HG02798 (cell line): ENCODE results near the gene TP53BP1.

Source experiments
- ATAC-seq: cut with Tn5 transposase; IDR thresholded peaks from one replicate; pipeline ENCODE4 v1.9.1; 2021; ENCODE audit warnings: mild to moderate bottlenecking; ENCODE audit not compliant: unreplicated experiment, poor library complexity

The TP53BP1 gene

DNA sequence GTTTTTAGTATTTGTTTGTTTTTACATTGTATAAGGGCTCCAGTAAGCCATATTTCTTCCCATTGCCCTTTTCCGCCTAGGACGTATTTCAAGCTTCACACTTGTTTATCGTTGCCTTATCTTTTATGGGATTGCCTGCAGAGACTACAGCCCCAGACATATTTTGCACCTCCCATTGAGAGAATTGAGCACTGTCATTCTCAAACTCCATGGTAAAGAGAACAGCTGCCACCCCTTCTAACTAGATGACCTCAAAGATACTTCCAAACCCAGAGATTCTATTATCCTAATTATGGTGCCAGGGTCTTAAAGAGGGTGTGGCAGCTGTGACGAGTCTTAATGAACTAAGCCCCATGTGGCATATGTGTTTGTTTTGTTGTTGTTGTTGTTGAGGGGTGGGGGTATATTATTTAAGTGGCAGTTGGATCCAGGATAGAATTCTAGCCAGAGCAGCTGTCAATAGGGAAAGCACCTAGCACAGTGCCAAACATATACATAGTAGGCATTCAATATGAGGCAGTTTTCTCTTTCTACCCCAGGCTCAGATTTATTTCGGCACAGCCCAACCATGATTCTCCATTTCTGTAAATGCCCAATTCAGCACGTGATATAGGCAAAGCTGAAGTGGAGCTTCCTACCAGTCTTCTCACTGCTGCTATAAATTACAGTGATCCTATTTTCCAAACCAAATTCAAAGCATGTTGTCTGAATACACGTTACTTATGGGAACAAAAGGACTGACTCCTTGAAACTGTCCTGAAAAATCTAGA, 932 bp upstream of the TP53BP1 start:
- ATAC-seq: no peak

DNA sequence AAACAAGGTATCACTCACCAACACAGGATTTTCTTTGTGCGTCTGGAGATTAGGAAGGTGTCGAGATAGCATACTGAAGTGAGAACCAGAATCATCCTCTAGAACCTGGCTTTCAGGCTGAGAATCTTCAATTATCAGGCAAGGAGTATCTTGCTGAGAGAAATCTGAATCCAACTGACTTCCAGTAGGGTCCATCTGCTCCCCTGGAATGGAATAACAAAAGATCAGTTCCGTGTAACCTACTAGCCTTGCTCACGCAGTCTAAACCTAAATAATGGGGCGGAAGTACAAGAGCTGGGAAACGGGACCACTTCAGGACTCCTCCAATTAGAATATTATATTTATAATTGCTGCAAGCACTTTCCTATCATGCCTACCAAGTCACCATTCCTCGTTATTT, 690 bp downstream of the TP53BP1 start:
- ATAC-seq: no peak

DNA sequence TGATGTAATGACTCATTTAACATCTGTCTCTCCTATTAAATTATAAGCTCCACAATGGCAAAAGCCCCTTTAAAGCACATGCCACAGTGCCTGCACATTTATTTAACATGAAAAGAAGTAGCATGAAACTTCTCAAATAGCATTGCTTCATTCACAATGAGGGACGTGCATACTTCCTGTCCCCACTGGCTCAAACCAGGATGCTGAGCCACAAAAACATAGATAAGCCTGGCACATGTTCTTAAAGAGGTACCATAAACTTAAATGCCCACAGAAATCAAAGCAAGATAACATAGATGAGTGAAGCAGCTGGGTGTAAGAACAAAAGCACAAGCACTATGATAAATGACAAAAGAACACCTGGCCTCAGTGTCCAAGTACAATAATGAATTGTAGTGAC, 3.8 kb downstream of the TP53BP1 start:
- ATAC-seq: no peak

DNA sequence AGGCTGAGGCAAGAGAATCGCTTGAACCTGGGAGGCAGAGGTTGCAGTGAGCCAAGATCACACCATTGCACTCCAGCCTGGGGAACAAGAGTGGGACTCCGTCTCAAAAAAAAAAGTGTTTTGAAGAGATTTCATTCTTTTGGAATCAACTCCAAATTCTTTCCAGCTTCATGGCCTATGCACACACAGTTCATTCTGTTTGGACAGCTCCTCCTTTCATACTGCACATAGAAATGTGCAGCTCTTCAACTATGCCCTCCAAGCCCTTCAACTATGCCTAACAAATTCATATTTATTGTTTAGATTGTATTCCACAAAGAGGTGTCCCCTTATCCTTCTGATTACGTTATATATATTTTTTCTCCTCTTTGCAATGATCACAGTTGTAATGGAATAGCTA, 4.2 kb downstream of the TP53BP1 start:
- no peak for ATAC-seq

DNA sequence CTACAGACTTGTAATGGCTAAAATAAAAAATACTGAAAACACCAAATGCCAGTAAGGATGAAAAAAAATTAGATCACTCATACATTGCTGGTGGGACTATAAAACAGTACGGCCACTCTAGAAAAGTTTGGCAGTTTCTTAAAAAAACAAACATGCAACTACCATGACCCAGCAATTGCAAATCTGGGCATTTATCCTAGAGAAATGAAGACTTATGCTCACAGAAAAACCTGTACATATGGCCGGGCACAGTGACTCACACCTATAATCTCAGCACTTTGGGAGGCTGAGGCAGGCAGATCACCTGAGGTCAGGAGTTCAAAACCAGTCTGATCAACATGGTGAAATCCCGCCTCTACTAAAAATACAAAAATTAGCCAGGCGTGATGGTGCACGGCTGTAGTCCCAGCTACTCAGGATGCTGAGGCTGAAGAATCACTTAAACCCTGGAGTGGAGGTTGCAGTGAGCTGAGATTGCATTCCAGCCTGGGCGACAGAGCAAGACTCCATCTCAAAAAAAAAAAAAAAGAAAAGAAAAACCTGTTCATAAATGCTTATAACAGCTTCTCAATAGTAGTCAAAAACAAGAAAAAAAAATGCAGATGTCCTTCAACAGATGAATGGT, 5.6 kb downstream of the TP53BP1 start:
- no peak for ATAC-seq

DNA sequence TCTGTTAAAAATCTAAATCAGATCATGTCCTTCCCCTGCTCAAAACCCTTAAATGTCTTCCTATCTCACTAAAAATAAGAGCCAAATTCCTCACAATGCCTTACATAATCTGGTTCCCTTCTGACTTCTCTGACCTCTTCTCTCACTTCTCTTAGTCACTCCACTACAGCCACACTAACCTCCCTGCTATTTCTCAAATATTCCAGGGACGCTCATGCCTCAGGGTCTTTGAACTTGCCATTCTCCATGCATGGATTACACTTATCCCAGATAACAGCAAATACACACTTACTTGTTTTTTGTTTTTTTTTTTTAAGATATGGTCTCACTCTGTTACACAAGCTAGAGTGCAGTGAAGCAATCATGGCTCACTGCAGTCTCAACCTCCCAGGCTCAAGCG, 8.5 kb downstream of the TP53BP1 start:
- no peak for ATAC-seq

DNA sequence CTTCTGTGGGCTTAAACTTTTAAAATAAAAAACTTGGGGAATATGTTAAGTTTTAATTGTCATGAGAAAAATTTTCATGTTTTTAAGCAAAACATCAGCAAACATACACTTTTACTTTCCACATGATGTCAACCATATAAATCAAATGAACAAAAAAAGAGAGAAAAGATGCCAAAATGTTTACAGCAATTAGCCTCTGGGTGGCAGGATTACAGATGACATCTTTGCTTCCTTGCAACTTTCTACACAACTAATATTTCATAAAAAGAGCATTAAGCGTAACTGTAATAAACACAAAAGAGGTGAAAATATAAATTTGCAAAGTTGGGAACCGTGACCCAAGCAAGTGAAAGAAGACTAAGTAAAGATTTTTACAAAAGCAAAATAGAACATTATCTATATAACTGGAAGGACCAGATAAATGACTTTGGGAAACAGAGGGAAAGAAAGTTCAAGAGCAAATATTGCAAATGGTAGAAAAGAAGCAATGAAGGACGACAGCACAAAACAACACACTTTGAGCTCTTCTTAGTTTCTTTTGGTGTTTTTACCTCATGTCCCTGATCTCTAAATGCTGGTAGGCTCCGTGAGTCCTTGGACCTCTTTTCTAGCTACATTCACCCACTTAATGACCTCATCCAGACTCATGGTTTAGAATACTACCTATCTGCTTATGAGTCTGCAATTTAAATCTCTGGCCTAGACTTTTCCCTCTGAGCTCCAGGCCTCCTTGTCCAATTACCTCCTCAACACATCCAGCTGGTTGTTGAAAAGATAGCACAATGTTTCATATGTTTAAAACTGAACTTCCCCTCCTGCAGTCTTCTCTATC, 9.4 kb downstream of the TP53BP1 start:
- ATAC-seq: no peak

DNA sequence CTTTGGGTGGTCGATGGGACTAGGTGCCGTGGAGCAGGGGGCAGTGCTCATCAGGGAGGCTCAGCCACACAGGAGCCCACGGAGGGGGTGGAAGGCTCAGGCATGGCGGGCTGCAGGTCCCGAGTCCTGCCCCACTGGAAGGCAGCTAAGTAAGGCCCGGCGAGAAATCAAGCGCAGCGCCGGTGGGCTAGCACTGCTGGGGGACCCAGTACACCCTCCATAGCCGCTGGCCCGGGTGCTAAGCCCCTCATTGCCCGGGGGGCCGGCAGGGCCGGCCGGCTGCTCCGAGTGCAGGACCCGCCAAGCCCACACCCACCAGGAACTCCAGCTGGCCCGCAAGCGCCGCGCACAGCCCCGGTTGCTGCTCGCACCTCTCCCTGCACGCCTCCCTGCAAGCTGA, 19.1 kb downstream of the TP53BP1 start:
- ATAC-seq: no peak

DNA sequence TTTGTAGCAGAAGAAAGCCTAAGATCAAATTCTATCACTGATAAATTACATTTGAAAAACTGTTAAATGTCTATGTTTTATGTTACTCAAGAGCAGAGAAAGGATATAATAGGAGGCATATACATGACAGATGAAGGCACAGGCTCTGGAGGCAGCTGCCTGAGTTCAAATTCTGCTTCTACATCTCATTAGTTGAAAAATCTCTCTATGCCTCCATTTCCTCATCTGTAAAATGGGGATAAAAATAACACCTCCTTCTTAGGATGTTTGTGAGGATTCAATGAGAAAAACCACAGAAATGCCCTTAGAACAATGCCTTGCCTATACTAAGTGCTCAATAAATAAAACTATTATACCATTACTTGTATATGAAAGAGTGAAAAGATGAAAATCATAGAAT, 21.0 kb downstream of the TP53BP1 start:
- ATAC-seq: no peak

DNA sequence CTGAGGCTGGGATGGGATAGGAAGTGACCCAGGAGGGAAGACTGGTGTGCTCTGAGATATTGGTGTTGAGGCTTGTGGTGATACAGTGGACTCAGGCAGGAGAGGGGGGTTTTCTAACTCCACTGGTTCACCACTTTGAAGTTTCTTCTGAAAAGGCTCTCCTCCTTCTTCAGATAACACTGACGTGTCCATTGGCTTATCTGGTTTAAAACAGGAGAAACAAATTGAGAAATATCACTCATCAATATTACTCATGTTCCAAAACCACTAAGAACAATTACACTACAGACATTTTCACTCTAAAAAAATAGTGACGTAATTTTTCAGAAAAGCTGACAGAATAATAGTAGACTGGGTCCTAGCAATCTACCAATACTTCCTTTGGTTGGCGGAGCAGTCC, 23.1 kb downstream of the TP53BP1 start:
- no peak for ATAC-seq

DNA sequence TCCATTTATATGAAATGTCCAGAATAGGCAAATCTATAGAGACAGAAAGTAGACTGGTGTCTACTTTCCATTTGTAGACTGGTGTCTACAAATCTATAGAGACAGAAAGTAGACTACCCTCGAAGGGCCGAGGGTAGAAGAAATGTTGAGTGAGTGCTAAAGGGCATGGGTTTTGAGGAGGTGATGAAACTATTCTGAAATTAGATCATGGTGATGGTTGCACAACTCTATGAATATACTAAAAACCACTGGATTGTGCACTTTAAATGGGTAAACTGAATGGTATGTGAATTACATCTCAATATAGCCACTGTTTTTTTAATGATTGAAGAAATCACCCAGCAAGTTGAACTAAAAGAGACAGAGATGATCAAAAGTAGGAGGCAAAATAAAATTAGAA, 27.9 kb downstream of the TP53BP1 start:
- no peak for ATAC-seq

DNA sequence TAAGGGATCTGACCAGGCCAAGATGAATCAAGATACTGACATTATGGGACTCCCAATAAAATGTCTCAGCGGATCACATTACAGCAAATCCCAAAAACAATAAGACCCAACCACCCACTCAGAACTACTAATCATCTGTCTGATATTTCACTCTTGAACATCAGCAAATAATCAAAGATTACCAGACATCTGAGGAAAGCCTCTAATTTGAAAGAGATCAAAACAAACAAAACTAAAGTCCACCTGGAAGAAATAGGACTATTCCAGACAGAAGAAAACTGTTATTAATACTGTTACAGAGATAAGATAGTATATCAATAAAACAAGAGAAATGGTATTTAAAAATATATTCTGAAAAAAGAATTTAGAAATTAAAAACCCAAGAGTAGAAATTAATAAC, 29.0 kb downstream of the TP53BP1 start:
- no peak for ATAC-seq

DNA sequence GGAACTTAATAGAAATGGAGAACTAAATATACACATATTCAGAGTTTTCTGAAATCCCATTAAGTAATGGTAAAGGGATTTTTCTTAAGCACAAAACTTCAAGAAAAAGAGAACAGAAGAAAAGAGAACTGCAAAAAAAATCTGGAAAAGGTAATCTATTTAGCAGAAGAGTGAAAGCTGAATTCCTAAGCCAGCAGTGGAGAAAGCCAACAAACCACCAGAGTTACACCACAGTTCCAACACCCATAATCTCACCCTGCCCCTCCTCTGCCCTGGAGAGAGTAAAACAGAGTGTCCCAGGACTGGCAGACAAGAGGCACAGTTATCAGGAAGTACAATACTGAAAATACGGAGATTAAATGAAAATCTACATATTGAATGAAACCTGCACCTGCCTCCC, 29.4 kb downstream of the TP53BP1 start:
- ATAC-seq: no peak

DNA sequence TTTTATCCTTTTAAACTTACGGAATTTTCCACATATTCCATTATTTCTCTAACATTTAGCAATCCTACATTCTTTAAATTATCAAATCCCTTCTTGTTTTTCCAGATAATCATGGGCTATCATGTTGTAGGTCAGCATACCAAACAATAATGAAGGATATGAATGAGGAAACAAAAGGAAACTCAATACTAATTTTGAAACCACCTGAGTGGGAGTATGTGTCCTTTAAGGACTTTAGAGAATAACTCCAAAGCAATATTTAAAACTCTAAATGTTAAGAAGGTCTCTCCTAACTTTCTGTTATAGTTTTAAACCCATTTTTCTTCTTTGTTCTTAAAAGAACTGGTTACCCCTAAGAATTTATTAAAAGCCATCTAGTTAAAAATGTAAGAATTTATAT, 43.0 kb downstream of the TP53BP1 start:
- ATAC-seq: no peak

DNA sequence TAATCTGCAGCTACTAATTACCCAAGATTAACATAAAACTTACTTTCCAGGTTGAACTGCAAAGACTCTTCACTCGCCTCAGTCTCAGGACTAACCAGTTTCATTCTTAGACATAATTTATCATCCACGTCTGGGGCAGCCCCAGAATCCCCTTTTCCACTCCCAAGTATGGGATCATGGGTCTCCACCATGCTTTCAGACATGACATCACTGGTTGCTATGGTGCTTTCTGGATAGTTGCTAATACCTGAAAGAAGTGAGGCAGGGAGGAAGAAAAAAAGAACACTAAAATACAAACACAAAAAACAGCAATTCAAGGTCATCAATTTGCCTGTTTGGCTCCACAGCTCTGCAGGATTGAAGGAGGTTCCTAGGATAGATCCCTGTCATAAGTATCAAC, 46.6 kb downstream of the TP53BP1 start:
- no peak for ATAC-seq

DNA sequence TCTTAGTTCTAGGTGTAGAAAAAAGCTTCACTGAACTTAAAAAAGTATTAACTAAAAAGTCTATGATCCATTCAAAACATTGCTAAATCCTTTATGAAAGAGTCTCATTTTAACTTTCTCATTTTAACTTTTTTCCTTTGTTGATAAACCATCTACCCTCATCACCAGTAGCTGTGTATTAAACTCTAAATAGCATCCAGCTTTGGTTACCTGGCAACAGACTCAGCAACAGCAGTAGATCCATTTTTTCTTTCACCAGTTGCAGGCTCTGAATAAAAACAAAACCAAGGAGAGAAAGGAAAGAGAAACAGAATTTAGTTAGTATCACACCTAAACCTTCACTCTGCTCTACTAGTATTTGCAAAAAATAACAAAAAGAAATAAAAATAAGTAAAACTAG, 51.6 kb downstream of the TP53BP1 start:
- no peak for ATAC-seq

DNA sequence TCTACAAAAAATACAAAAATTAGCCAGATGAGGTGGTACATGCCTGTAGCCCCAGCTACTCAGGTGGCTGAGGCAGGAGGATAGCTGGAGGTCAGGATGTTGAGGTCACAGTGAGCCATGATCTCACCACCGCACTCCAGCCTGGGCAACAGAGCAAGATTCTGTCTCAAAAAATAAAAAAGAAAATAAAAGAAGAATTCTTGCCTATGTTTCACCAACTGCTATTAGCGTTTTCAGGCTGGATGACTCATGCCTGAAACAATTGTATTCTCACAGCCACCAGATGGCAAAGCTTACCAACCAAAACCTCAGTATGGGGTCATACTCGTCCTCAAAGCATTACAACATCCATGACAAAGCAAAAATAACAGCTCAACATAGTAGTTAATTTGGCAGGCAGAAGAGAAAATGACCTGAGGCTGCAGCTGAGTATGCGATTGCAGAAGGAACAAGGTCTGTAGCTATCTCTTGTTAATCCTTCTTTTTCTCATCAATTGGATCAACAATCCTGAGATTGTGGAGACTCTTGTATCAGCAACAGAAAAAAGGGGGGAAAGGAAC, 52.2 kb downstream of the TP53BP1 start:
- peak; percentile 60 for ATAC-seq

DNA sequence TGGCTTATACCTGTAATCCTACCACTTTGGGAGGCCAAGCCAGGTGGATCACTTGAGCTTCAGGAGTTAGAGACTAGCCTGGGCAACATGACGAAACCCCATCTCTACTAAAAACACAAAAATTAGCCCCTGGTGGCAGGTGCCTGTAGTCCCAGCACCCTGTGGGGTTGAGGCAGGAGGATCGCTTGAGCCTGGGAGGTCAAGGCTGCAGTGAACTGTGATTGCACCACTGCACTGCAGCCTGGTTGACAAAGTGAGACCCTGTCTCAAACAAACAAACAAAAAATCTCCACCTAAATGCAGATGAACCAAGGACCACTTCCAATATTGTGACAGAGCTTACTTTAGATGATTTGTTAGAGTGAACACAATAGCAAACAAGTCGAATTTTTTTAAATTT, 53.7 kb downstream of the TP53BP1 start:
- ATAC-seq: no peak

DNA sequence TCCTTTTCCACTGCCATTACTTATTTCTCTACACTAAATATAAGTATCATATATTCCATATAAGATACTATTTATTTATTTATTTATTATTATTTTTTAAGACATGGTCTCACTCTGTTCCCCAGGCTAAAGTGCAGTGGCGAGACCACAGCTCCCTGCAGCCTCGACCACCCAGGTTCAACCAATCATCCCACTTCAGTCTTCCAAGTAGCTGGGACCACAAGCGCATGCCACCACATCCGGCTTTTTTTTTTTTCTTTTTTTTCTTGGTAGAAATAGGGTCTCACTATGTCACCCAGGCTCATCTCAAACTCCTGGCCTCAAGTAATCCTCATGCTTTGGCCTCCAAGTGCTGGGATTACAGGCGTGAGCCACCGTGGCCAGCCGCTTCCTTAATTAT, 56.6 kb downstream of the TP53BP1 start:
- no peak for ATAC-seq

DNA sequence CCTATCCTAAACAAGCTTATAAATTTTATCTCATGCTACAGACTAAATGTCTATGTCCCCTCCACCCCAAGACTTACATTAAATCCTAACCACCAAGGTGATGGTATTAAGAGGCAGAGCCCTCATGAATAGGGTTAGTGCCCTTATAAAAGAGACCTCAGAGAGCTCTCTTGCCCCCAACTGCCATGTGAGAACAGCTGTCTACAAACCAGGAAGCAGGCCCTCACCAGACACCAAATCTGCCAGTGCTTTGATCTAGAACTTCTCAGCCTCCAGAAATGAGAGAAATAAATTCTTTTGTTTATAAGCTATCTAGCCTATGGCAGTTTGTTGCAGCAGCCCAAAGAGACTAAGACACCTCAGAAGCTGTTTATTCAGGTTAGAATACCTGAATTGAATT, 58.5 kb downstream of the TP53BP1 start:
- no peak for ATAC-seq

DNA sequence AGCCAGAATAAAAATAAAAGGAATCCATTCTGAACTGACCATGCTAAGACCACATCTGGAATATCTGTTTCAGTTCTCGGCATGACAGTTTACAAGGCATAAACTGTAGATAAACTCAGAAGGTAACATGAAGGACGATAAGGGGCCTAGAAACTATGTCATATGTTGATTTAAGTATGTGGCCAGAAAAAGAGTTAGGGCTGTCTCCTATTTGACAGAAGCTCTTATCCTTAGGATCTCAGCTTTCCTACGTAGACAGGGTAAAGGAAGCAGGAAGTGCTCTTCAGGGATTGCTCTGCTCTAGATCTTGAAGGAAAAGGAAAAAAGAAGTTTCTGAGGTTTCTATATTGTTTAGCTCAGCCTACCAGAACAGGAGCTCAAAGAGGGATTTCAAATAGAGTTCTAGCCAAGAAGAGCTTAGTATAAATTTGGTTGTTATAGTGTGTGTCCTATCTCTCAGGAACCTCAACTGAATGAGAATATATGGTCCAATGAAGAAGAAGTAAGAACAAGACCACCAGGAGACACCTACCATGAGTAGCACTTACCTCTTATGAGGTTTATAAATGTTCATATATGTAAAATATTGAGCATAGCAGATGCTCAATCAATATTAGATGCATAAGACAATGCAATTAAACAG, 59.2 kb downstream of the TP53BP1 start:
- ATAC-seq: no peak
